ENCODE data around the gene SLC43A2.

Gene SLC43A2

GRCh38 chr17:1629504-1630310 lies 1.1 kb upstream of the SLC43A2 start:
- Histone ChIP-seq H3K9ac (ENCODE audit: low read length) (peak overlapping the region; percentile 90), H2BK15ac (ENCODE audit: low read depth, poor library complexity, severe bottlenecking) (peak overlapping the region; percentile 91), H4K91ac (ENCODE audit: low read length) (peak overlapping the region; percentile 80), H3K23ac (ENCODE audit: low read length in 2 of 2) (peak overlapping the region in 1 of 2 experiments; percentile 20), H3K27ac (ENCODE audit: low read length, poor library complexity, severe bottlenecking) (no peak overlapping the region), H2BK120ac (ENCODE audit: low read depth, low read length) (peak overlapping the region; percentile 29), H2BK12ac (ENCODE audit: low read length in 2 of 2) (peak overlapping the region in 1 of 2 experiments; percentile 19), H3K4ac (ENCODE audit: low read depth in 1 of 2, low read length in 2 of 2) (peak overlapping the region; percentile 29 to 90), H2AK5ac (ENCODE audit: low read length, severe bottlenecking) (no peak overlapping the region), H2BK5ac (ENCODE audit: low read depth, low read length, poor library complexity, severe bottlenecking) (peak overlapping the region; percentile 25), H3K4me2 (ENCODE audit: low read length, poor library complexity, severe bottlenecking) (peak overlapping the region; percentile 96), H3K36me3 (ENCODE audit: control insufficient read depth in 1 of 2, insufficient read depth in 2 of 2, low read depth in 1 of 2, low read length in 2 of 2) (peaks cover 0 to 2% of the 10 kb centered on the region in 2 experiments), H4K8ac (ENCODE audit: low read length) (peak overlapping the region; percentile 97), H3K4me1 (ENCODE audit: control insufficient read depth, insufficient read depth, low read depth, low read length) (peaks cover 20% of the 10 kb centered on the region), H3K14ac (ENCODE audit: low read length in 2 of 2) (peak overlapping the region in 1 of 2 experiments; percentile 84), H3K27me3 (ENCODE audit: control insufficient read depth in 1 of 2, insufficient read depth in 1 of 2, low read length in 2 of 2) (peaks cover 9 to 21% of the 10 kb centered on the region in 2 experiments), H2AFZ (ENCODE audit: low read depth, low read length) (peak overlapping the region; percentile 1), H3K4me3 (ENCODE audit: insufficient read depth in 1 of 2, low read depth in 1 of 2, low read length in 2 of 2) (peak overlapping the region; percentile 64 to 91), H3K18ac (ENCODE audit: low read depth in 1 of 2, low read length in 2 of 2) (peak overlapping the region; percentile 67 to 78), H3K79me1 (replicated peaks; ENCODE audit: low read length, poor library complexity, severe bottlenecking) (no peaks in the 10 kb centered on the region), H3K9me3 (ENCODE audit: control insufficient read depth, low read length) (no peaks in the 10 kb centered on the region)
- 12% methylated on average over 44 of the region's 45 CpGs for WGBS
- DNase-seq = no peak

- Histone ChIP-seq H2AFZ (ENCODE audit: low read depth, low read length) (peak overlapping the region; percentile 1), H3K14ac (ENCODE audit: low read length in 2 of 2) (peak overlapping the region in 1 of 2 experiments; percentile 84), H2BK120ac (ENCODE audit: low read depth, low read length) (peak overlapping the region; percentile 29), H2BK12ac (ENCODE audit: low read length in 2 of 2) (peak overlapping the region in 1 of 2 experiments; percentile 19), H3K4me1 (ENCODE audit: control insufficient read depth, insufficient read depth, low read depth, low read length) (peaks cover 20% of the 10 kb centered on the region), H3K36me3 (ENCODE audit: control insufficient read depth in 1 of 2, insufficient read depth in 2 of 2, low read depth in 1 of 2, low read length in 2 of 2) (peaks cover 0 to 3% of the 10 kb centered on the region in 2 experiments), H3K79me1 (replicated peaks; ENCODE audit: low read length, poor library complexity, severe bottlenecking) (no peaks in the 10 kb centered on the region), H3K9ac (ENCODE audit: low read length) (peak overlapping the region; percentile 90), H3K23ac (ENCODE audit: low read length in 2 of 2) (peak overlapping the region in 1 of 2 experiments; percentile 20), H4K91ac (ENCODE audit: low read length) (peak overlapping the region; percentile 80), H2BK5ac (ENCODE audit: low read depth, low read length, poor library complexity, severe bottlenecking) (peak overlapping the region; percentile 25), H2AK5ac (ENCODE audit: low read length, severe bottlenecking) (no peak overlapping the region), H3K4me3 (ENCODE audit: insufficient read depth in 1 of 2, low read depth in 1 of 2, low read length in 2 of 2) (peak overlapping the region; percentile 64 to 91), H3K4me2 (ENCODE audit: low read length, poor library complexity, severe bottlenecking) (peak overlapping the region; percentile 96), H3K27me3 (ENCODE audit: control insufficient read depth in 1 of 2, insufficient read depth in 1 of 2, low read length in 2 of 2) (peaks cover 9 to 21% of the 10 kb centered on the region in 2 experiments), H2BK15ac (ENCODE audit: low read depth, poor library complexity, severe bottlenecking) (peak overlapping the region; percentile 91), H3K18ac (ENCODE audit: low read depth in 1 of 2, low read length in 2 of 2) (peak overlapping the region; percentile 67 to 78), H4K8ac (ENCODE audit: low read length) (peak overlapping the region; percentile 97), H3K9me3 (ENCODE audit: control insufficient read depth, low read length) (no peaks in the 10 kb centered on the region), H3K4ac (ENCODE audit: low read depth in 1 of 2, low read length in 2 of 2) (peak overlapping the region; percentile 89 to 90), H3K27ac (ENCODE audit: low read length, poor library complexity, severe bottlenecking) (no peak overlapping the region)
- under 1% methylated on average over 71 of the region's 77 CpGs for WGBS
- peak; percentile 95 for DNase-seq
Measured at GRCh38 chr17:1628856-1629503, 346 bp upstream of the SLC43A2 start.

- Histone ChIP-seq H2BK12ac (ENCODE audit: low read length in 2 of 2) (peak overlapping the region; percentile 21 to 98), H2BK15ac (ENCODE audit: low read depth, poor library complexity, severe bottlenecking) (no peak overlapping the region), H3K18ac (ENCODE audit: low read depth in 1 of 2, low read length in 2 of 2) (peak overlapping the region; percentile 44 to 92), H3K23ac (ENCODE audit: low read length in 2 of 2) (no peak overlapping the region), H3K9me3 (ENCODE audit: control insufficient read depth, low read length) (no peaks in the 10 kb centered on the region), H2BK120ac (ENCODE audit: low read depth, low read length) (no peak overlapping the region), H2AFZ (ENCODE audit: low read depth, low read length) (peak overlapping the region; percentile 30), H3K4me2 (ENCODE audit: low read length, poor library complexity, severe bottlenecking) (peak overlapping the region; percentile 96), H3K4me1 (ENCODE audit: control insufficient read depth, insufficient read depth, low read depth, low read length) (peaks cover 20% of the 10 kb centered on the region), H3K4ac (ENCODE audit: low read depth in 1 of 2, low read length in 2 of 2) (peak overlapping the region in 1 of 2 experiments; percentile 44), H4K91ac (ENCODE audit: low read length) (peak overlapping the region; percentile 95), H4K8ac (ENCODE audit: low read length) (peak overlapping the region; percentile 61), H3K27me3 (ENCODE audit: control insufficient read depth in 1 of 2, insufficient read depth in 1 of 2, low read length in 2 of 2) (peaks cover 9 to 21% of the 10 kb centered on the region in 2 experiments), H3K27ac (ENCODE audit: low read length, poor library complexity, severe bottlenecking) (no peak overlapping the region), H3K79me1 (replicated peaks; ENCODE audit: low read length, poor library complexity, severe bottlenecking) (no peaks in the 10 kb centered on the region), H3K4me3 (ENCODE audit: insufficient read depth in 1 of 2, low read depth in 1 of 2, low read length in 2 of 2) (peak overlapping the region; percentile 64 to 91), H3K36me3 (ENCODE audit: control insufficient read depth in 1 of 2, insufficient read depth in 2 of 2, low read depth in 1 of 2, low read length in 2 of 2) (peaks cover 0 to 9% of the 10 kb centered on the region in 2 experiments), H3K14ac (ENCODE audit: low read length in 2 of 2) (no peak overlapping the region), H2AK5ac (ENCODE audit: low read length, severe bottlenecking) (no peak overlapping the region), H3K9ac (ENCODE audit: low read length) (peak overlapping the region; percentile 90), H2BK5ac (ENCODE audit: low read depth, low read length, poor library complexity, severe bottlenecking) (no peak overlapping the region)
- DNase-seq = no peak
- 30% methylated on average over 38 of the region's 39 CpGs for WGBS
Measured at GRCh38 chr17:1627182-1627981, 1.3 kb downstream of the SLC43A2 start.
